ENCODE measurements around the gene CHRNA5. TPM values are rescaled to one million over a fixed set of nuclear protein-coding genes. Genes with fewer than 3 reads are reported as not detected.

CHRNA5 gene
- total RNA-seq, 4 donors from 2014 or later = 0.84 to 3.0 (median 1.3) TPM

GRCh38 chr15:78633348-78633747 lies 68.0 kb downstream of the CHRNA5 start:
- H3K9me3 ChIP-seq = peaks cover 0 to 18% (median 4%) of the 10 kb centered on the region in 4 donors
- WGBS, 2 donors = 95 to 100% methylated on average over 2 of the region's 2 CpGs
- H3K27me3 ChIP-seq = peaks cover 0 to under 1% of the 10 kb centered on the region in 2 donors
- H3K4me1 ChIP-seq = no peaks in the 10 kb centered on the region
- H3K36me3 ChIP-seq = no peaks in the 10 kb centered on the region
- no peak overlapping the region for H3K27ac ChIP-seq
- no peak overlapping the region for H3K4me3 ChIP-seq
- TF ChIP-seq CTCF (IDR thresholded peaks at IDR 0.05) = no peak
- no peak for TF ChIP-seq EP300 (IDR thresholded peaks at IDR 0.05)
- TF ChIP-seq POLR2A (IDR thresholded peaks at IDR 0.05) = no peak
- DNase-seq (ENCODE audit: low spot score in 2 of 2) = no peak

GRCh38 chr15:78634210-78635145 lies 69.2 kb downstream of the CHRNA5 start:
- Histone ChIP-seq H3K9me3 (peaks cover 0 to 18% (median 4%) of the 10 kb centered on the region in 4 donors), H3K4me1 (no peaks in the 10 kb centered on the region), H3K4me3 (no peak overlapping the region), H3K27me3 (peaks cover 0 to 7% of the 10 kb centered on the region in 2 donors), H3K27ac (no peak overlapping the region), H3K36me3 (no peaks in the 10 kb centered on the region)
- DNase-seq (ENCODE audit: low spot score in 2 of 2) = no peak
- no peak for TF ChIP-seq CTCF (IDR thresholded peaks at IDR 0.05)
- no peak for TF ChIP-seq POLR2A (IDR thresholded peaks at IDR 0.05)
- no peak for TF ChIP-seq EP300 (IDR thresholded peaks at IDR 0.05)
- WGBS, 2 donors = 79 to 82% methylated on average over 9 to 10 of the region's 12 CpGs

- Histone ChIP-seq H3K27me3 (peaks cover 0 to 16% of the 10 kb centered on the region in 2 donors), H3K4me1 (peaks cover 0 to under 1% (median under 1%) of the 10 kb centered on the region in 4 donors), H3K27ac (no peak overlapping the region), H3K4me3 (no peak overlapping the region), H3K36me3 (no peaks in the 10 kb centered on the region), H3K9me3 (peaks cover 0 to 18% (median 4%) of the 10 kb centered on the region in 4 donors)
- DNase-seq (ENCODE audit: low spot score in 2 of 2) = no peak
- no peak for TF ChIP-seq CTCF (IDR thresholded peaks at IDR 0.05)
- TF ChIP-seq EP300 (IDR thresholded peaks at IDR 0.05) = no peak
- TF ChIP-seq POLR2A (IDR thresholded peaks at IDR 0.05) = no peak
- WGBS, 2 donors = 84 to 88% methylated on average over 10 of the region's 10 CpGs
Measured at GRCh38 chr15:78635346-78635745, 70.0 kb downstream of the CHRNA5 start.

GRCh38 chr15:78636378-78636859 lies 71.1 kb downstream of the CHRNA5 start:
- Histone ChIP-seq H3K36me3 (no peaks in the 10 kb centered on the region), H3K4me3 (no peak overlapping the region), H3K27me3 (peaks cover 0 to 27% of the 10 kb centered on the region in 2 donors), H3K27ac (no peak overlapping the region), H3K4me1 (peaks cover 0 to 12% (median 9%) of the 10 kb centered on the region in 4 donors), H3K9me3 (peaks cover 0 to 18% (median 4%) of the 10 kb centered on the region in 4 donors)
- no peak for DNase-seq (ENCODE audit: low spot score in 2 of 2)
- TF ChIP-seq CTCF (IDR thresholded peaks at IDR 0.05) = no peak
- TF ChIP-seq EP300 (IDR thresholded peaks at IDR 0.05) = no peak
- TF ChIP-seq POLR2A (IDR thresholded peaks at IDR 0.05) = no peak
- WGBS, 2 donors = 82 to 93% methylated on average over 2 of the region's 2 CpGs
